MV-4-11 (cell line): ENCODE results near the gene PSMB9.

Experiments used
- DNase-seq: peaks from one replicate; lab custom pipeline; 2025; lab: John Stamatoyannopoulos, UW

PSMB9 gene

GRCh38 chr6:32906539-32906938, 52.5 kb downstream of the PSMB9 start:
- DNase-seq, result no peak

GRCh38 chr6:32908897-32909296, 54.9 kb downstream of the PSMB9 start:
- no peak for DNase-seq
